Embryonic facial prominence (tissue), 1 donor: ENCODE results near the gene ATP6V0D1.
"Not testable (repeated sequence)": the region's sequence is repeated elsewhere in the genome, so short reads cannot be mapped to it uniquely, and the experiment has no call there.

Experiments used
- DNase-seq: peaks from one replicate; pipeline ENCODE4 v3.0.0-alpha.2; 2016; ENCODE audit errors: extremely low spot score

ATP6V0D1 gene

DNA sequence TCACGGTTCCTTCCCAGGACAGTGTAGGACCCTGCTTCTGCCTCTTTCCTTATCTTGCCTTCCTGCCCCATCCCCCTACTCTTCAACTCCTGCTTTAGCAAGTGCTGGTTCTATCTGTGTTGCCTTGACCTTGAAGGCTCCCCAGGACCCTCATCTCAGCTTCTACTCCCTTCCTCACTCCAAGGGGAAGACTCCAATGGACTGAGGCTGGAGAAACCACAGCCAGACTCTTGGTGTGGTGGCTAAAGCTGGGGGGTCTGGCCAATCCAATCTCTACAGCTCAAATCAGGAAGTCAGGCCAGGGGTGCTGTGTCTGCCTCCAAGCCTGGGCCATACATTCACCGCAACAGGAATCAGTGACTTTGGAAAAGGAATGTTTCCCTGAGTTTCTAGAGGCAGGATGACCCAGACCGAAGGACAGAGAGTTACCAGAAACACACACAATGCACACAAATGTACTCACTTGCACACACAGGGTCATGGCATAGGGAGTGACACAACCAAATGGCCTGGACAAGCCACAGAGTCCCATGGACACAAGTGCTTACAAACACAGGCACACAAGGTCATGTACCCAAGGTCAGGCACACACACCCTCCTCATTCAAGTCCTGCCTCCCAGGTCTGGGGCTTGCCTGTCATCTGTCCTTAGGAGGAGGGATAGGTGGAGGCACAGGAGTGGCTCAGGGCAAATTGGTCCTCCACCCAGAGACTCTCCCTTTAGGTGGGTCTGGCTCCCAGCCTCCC lies 51.7 kb downstream of the ATP6V0D1 start:
- no peak for DNase-seq

DNA sequence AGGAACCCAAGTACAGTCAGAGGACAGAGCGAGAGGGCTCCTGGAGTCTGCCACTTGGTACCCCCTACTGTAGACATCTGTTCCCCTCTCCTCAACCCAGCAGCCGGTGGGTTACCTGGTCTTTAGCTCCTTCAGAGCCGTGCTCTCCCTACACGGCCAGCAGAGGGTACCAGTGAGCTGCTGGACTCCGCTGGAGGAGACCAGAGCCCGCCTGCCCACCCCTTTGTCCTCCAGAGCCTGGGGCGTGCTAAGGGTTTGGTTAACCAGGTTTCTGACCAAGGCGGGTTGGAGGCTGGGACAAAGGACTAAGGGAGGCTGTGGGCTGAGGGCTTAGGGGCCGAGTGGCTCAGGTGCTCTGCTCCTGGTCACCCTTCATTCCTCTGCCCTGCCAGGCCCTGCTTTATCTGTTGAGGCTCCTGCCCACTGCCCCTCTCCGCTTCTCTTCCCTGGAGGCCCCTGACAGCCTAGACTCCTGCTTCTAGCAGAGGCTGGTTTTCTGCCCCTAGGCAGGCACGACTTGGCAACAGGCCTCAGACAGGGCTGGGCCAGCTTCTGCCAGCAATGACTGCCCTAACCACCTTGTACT lies 52.7 kb downstream of the ATP6V0D1 start:
- no peak for DNase-seq

DNA sequence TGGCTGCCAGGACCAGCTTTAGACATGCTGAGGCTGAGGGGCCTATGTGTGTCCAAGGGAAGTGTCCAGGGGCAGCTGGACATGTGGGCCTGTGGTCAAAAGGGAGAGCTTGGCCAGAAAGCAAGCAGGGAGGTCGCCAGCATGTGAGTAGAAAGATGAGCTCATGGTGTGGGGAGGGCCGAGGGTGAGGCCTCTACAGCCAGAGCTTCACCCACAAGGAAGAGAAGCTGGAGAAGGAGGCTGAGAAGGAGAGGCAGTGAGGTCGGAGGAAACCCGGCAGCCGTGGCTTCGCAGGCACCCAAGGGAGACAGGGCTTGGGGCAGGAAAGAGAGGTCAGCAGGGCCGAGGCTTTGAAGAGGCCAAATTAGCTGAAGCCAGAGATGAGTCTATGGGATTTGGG lies 54.0 kb downstream of the ATP6V0D1 start:
- DNase-seq, result no peak

DNA sequence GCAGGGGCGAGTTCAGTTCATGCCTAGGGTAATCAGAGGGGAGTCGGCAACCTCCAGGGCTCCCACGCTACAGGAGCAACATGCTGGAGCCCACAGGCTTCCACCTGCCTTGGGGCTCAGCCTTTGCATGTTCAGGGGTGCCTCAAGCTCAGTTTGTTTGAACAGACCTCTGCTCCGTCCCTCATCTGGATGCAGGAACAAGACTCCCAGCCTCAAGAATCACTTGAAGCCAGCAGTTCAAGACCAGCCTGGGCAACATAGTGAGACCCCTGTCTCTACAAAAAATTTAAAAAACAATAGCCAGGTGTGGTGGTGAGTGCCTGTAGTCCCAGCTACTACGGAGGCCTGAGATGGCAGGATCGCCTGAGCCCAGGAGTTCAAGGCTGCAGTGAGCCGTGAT lies 54.9 kb downstream of the ATP6V0D1 start:
- DNase-seq, result no peak

DNA sequence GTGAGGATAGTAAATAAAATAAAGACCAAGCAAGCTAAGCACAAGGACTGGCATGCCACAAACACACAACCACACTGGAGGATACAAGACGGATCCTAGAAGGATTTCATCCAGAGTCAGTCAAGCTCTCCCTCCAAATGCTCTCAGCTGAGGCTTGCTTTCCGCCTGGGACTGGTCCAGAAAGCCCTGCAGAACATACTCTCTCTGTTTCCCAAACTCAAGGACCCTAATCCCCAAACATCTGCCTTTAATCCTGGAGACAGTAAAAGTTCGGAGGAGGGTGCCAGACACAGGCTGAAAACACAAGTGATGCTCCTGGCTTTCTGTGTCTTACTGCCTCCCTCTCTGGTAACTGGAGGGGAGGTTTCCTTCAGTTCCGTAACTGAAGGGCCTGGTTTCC lies 55.4 kb downstream of the ATP6V0D1 start:
- DNase-seq, result no peak

DNA sequence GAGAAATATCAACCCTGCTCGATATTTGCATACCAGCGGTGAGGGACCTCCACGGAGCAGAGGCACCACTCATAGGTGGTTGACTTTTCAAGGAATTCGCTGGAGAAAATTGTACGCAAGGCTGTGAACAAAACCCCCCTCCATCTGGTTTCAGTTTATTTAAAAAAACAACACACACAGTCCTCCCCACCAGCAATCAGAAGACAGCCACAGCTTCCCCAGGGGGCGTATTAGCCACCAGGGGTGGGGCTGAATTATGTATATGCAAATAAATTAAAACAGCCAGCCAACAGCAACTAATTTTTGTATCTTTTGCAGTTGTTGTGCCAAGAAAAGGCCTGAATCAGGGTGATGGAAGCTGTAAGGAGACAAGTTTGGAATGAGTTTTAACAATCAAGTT lies 55.9 kb downstream of the ATP6V0D1 start:
- DNase-seq, result no peak

DNA sequence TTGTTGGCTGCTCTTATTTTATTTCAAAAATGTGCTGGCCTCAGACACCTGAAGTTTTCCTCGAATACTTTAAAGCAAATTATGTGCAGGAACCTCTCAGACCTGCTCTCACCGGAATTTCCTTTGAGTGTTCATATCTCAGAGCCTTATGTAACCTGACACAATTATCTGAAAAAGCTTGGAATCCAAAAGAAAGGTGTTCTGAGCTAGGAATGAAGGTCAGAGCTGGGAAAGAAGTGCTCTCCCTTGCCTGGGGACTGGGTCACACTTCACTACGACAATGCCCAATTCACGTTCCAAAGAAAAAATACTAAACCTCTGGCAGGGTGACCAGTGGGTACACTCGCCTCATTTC lies 56.7 kb downstream of the ATP6V0D1 start:
- no peak for DNase-seq

DNA sequence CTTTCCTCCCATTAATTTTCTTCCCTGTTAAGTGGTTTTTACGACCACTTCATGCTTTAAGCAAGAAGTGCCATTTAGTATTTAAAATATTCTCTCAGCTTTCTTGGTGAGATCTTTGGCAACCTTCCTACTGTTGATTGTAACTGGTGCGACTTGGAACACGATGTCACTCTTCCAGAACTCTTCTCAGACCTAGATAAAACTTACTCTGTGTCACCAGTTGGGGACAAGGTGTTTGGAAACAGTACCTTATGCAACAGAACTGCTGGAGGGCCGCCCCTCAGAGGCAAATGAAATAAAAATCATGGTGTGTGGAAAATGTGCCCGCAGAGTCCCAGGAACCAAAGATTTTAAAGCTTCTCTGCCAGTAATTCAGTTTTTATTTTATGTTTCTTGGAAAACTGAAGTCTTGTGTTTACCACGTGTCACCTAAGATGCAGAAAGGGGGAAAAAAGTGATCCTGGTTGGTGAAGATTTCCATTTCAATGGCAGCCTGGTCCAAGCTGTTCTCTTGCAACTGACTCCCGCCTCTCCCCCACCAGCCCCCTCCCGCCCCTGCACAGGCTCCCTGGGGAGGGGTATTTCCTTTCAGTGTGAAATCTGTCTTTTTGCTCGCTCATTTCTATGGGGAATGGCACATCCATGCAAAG lies 57.2 kb downstream of the ATP6V0D1 start:
- DNase-seq, result no peak

DNA sequence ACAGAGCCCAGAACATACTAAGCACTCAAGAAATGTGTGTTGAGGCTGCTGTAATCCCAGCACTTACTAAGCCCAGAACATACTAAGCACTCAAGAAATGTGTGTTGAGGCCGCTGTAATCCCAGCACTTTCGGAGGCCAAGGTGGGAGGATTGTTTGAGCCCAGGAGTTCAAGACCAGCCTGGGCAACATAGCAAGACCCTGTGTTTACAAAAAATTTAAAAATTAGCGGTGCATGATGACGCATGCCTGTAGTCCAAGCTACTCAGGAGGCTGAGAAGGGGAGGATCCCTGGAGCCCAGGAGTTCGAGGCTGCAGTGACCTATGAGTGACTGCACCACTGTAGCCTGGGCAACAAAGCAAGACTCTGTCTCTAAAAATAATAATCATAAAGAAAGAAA lies 57.9 kb downstream of the ATP6V0D1 start:
- no peak for DNase-seq

DNA sequence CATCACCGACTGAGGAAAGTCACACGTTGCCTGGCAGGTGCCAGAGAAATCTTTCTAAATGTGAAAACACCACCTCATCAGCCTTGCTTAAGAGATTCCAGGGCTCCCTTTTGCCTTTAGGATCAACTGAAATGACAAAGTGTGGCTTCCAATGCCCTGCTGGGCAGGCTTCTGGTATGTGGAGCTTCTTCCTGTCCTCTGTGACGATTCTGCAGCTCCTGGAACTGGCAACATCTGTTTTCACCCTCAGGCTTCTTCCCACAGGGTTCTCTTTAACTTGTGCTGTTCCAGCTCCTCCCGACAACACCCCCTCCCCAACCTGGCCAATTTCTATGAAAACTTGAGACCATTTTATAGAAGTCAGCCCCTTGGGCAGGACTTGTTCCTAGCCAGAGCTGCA lies 59.9 kb downstream of the ATP6V0D1 start:
- no peak for DNase-seq

DNA sequence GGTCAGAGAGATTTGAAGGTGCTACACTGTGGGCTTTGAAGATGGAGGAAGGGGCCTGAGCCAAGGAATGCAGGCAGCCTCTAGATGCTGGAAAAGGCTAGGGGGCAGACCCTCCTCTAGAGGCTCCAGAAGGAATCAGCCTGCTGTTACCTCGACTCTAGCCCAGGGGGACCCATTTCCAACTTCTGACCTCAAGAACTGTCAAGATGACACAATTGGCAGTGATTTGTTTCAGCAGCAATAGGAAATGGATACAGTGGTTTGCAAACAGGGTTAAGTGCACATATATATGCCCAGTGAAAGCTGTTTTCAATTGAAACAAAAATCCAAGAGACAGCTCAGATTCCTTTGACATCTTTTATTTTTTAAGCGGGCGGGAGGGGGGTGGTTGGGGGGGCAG lies 61.0 kb downstream of the ATP6V0D1 start:
- DNase-seq, result no peak

DNA sequence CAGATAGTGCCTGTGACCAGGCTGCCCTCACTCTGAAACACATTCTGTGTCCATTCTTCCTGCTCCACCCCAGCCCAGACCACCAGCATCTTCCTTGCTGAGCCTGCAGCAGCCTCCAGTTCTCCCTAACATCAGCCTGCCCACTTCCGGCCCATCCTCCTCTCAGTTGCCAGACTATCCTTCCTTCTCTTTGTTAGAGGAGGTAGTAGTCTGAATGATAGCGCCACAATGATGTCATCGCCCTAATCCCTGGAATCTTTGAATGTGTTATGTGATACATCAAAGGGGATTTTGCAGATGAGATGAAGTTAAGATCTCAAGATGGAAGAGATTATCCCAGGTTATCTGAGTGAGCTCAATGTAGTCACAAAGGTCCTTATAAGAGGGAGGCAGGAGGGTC lies 61.5 kb downstream of the ATP6V0D1 start:
- DNase-seq, result no peak

DNA sequence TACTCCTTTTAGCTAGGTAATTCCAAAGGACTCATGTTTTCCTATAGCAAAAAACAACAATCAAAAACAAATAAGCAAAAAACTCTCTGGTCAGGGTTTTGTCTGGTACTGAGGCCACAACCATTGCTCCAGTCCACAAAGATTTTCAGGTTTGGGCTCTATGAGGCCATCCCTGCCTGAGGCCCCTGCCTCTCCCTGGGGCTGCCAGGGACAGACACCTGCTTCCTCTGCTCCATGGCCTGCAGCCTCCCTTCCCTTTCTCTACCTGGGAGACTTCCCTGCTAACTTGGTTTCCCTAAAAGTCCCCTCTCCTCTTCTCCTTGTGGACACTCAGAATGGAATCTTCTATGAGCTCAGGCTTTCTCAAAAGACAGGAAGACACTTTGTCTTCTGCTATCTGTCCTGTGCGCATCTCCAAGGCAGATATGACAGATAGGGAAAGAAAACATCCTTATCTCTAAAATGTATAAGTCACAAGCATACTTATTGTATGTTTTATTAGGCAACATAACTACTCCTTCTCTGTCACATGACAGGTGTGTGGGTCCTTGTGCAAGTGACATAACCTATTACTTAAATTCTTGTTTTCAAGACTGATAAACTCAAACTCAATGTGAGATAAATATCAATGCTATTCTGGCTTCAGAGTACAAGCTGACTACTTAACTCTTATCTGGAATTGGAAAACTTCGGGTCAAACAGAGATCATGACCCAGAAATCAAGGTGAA lies 63.5 kb downstream of the ATP6V0D1 start:
- no peak for DNase-seq

DNA sequence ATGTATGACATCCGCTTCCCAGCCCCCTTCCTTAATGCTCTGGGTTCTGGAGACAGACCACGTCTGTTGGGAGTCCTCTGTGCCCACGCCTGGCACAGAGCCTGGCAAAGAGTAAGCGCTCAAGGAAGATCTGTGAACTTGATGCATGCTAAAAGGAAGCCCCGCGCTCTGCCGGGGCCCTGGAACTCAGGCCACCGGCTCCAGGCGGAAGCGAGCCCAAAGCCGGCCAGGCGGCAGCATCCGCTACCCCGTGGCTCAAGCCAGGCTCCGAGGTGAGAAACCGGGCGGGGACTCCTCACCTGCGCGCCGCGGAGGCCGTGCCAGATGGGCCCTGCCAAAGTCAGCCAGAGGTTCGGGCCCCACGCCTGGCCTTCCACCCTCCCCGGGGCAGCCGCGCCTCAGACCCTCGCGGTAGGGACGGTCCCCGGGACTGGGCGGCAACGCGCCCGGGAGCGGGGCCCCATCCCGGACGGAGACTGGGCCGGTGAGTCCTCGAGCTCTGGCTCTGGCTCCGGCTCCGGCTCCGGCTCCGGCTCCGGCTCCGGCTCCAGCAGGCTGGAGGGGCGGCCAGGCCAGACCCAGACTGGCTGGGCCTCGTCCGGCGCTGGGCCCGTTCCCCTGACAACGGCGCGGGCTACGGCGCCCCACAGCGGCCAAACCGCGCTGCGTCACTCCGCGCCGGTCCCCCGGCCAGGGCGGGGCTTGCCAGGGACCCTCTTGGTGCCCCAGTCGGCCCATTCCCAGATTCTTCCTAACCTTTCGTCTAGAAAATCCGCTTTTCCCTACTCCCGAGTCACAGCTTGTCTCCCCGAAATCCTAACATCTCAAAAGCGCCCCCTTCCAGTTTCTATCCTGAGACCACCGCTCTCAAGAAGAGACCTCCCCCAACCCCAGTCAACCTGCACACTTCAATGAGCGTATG lies 64.8 kb downstream of the ATP6V0D1 start, which contains the start of gene ZDHHC1:
Gene ZDHHC1, minus strand, starts transcription at position 606 of the 922 bp plus-strand sequence. CDS start 8,702 bp downstream, outside the sequence.
- peak; percentile 27 for DNase-seq

DNA sequence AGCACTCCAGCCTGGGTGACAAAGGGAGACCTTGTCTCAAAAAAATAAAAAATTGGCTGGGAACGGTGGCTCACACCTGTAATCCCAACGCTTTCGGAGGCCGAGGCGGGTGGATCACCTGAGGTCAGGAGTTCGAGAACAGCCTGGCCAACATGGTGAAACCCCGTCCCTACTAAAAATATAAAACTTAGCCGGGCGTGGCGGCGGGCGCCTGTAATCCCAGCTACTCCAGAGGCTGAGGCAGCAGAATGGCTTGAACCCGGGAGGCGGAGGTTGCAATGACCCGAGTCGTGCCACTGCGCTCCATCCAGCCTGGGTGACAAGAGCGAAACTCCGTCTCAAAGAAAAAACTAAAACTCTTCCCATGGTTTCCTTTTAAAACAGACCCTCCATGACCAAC lies 65.5 kb downstream of the ATP6V0D1 start:
- DNase-seq, result not testable (repeated sequence)

DNA sequence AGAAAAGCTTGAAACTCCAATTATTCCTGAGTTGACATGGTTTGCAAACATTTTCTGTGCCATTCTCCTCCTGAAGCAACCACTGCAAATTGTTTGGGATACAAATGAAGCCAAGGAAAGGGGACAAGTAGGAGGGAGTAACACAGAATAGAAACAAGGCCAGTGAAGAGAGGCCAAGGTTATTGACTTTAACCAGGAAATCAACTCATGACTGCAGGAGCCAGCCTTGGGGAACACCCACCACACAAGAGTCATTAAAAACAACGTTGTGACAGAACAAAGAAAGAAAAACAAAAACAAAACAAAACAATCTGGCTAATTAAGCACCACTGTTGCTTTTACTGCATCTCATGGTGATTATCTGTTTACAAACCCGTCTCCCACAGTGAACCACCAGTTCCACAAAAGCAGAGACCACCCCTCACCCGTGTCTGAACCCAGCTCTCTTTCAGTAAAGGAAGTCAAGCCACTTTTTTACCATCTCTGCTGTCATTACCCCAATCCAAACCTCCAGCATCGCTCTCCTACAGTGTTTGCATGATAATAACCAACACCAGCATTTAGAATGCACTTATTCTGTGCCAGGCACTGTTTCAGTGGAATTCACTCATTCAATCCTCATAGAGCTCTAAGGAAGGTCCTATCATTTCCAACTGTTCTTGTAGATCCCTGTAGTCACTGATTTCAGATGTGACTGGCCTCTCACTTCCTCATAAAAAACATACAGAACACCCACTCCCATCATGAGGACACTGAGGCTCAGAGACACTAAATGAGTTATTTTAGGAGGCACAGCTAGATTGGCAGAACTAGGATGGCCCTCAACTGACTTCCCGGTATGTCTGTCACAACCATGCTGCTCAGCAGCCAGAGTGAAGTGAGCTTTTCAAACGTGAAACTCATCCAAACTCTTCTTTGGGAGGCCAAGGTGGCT lies 66.7 kb downstream of the ATP6V0D1 start:
- DNase-seq, result no peak

DNA sequence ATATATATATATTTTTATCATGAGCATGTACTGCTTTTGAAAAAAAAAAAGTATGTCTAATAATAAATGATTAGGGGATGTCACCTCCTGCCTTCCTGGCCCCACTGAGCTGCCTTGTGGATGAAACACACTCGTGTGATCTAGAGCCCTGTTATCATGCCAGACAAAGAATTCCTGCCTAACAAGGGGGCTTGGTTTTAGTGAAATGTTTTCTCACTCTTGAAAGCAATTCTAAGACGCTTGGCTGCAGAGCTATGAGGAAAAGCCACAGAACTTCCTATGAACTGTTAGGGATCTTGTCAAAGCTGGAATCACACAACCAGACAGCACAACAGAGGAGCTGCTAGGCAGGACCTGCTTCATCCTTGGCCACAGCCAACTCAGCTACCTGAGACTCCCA lies 68.7 kb downstream of the ATP6V0D1 start:
- no peak for DNase-seq

DNA sequence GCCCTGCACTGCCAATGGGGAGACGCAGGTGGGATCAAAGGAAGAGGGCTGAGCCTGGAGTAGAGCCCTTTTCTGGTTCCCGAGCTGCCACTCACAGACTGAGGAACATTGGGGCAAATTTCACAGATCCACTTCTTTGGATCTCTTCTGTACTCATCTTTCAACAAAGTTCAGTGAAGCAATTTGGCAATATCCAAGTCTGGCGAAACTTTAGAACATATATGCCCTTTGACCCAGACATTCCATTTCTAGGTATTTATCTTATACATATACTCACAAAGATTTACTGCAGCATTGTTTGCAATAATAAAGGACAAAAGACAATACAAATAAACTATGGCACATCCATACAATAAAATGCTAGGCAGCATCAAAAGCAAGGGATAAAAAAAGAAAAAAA lies 69.6 kb downstream of the ATP6V0D1 start:
- no peak for DNase-seq

DNA sequence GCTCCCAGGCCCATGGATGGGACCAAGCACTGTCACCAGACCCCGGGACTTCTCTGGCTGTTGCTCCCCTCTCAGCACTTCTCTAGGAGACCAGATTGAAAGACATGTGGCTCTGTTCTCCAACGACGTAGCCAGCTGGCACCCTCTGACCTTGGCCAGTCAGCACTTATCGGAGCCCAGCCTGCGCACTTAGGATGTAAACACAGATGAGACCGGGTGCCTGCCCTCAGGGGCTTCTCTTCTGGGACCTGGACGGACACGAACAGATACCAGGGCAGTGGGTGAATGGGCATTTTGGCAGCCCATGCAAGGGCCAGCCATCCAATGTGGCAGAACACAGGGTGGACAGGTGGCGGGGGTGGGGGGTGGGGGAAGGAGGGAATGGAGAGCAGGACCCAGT lies 71.3 kb downstream of the ATP6V0D1 start:
- no peak for DNase-seq

DNA sequence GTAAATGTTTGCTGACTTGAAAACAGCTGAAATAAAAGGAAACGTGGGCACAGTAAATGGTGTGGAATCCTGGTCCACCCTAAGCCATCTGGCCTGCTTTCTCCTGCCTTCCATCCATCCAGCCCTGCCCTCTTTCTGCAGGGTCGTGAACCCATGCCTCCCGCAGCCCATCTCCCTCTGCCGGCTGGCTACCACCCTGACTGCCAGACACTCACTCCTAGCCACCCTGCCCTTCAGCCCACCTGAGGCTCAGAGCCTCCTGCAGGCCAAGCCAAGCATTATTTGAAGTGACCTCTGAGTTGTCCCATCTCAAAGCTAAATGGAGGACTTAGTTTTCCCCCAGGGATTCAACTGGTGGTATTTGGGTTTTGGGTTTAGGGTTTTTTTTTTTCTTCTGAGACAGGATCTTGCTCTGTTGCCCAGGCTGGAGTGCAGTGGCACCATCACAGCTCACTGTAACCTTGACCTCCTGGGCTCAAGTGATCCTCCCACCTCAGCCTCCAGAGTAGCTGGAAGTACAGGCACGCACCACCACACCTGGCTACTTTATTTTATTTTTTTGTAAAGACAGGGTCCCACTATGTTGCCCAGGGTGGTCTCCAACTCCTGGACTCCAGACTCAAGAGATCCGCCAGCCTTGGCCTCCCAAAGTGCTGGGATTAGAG lies 73.0 kb downstream of the ATP6V0D1 start:
- no peak for DNase-seq
